Measurements from ENCODE around the gene ARID1B. TPM values are rescaled to one million over a fixed set of nuclear protein-coding genes. Genes with fewer than 3 reads are reported as not detected.

ARID1B gene
- total and polyA plus RNA-seq, 10 of the 15 experiments (the other 5 are each of a cell fraction or from before 2014, with no cell fraction given) = 24.7 to 133 (median 54.6) TPM

DNA sequence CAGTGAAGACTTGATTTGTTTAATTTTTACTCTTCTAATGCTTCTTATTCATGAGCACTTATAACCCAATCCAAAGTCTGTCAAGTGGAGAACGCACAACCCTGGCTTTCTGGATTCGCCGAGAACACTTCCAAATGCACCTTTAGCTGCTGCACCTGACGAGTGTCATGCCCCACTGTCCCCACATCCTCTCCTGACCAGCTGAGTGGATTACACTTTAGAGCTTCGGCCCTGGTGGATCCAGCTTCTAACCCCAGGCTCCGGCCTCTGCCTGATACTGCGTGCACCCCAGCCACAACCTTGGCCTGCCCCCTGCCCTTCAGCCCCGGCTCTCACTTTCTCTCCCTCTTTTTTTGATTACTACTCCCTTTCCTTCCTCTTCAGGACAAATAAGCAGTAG is 287.3 kb downstream of the ARID1B start:
- CTCF ChIA-PET = interaction anchor here (1.0 kb wide), 1 partner anchor 10 kb away, joined by 3 read pairs; no protein-coding TSS in a partner anchor
- H4K20me1 ChIP-seq (ENCODE audit: control insufficient read depth, insufficient read depth) = peaks cover 9% of the 10 kb centered on the region; the same call in 1 of the 2 replicates
- peaks cover 15% of the 10 kb centered on the region for H3K4me1 ChIP-seq (ENCODE audit: control insufficient read depth, insufficient read depth, low read length)
- ATAC-seq (no peak), FAIRE-seq (no peak), DNase-seq (ENCODE audit: low read depth, low spot score) (no peak)
- no peak overlapping the region for H3K27ac ChIP-seq (ENCODE audit: control insufficient read depth, insufficient read depth)
- no TSS peak for BruUV-seq (replicated peaks)
- RAD21 ChIA-PET (ENCODE audit: unreplicated experiment) = no interaction called here
- H3K79me2 ChIP-seq (ENCODE audit: control insufficient read depth, insufficient read depth, low read length) = peaks cover 4% of the 10 kb centered on the region
- WGBS (ENCODE audit: insufficient coverage, insufficient replicate concordance, low lambda C conversion rate, missing lambda C conversion rate) = 90% methylated on average over 8 of the region's 8 CpGs
- H2AFZ ChIP-seq (ENCODE audit: control insufficient read depth, low read depth, low read length) = no peak overlapping the region
- POLR2A ChIA-PET = no interaction called here
- no peak overlapping the region for H3K4me3 ChIP-seq
- in situ Hi-C loops (cut with MboI) = no loop called here
- H3K9ac ChIP-seq (ENCODE audit: control insufficient read depth, insufficient read depth, low read length) = no peak overlapping the region
- SMC1A ChIA-PET (ENCODE audit: uncharacterized antibody, unreplicated experiment) = interaction anchor here (0.9 kb wide), 1 partner anchor 22 kb away, joined by 3 read pairs; no protein-coding TSS in a partner anchor
- TF ChIP-seq HDAC2 (IDR thresholded peaks at IDR 0.05) (no peak), RFX5 (IDR thresholded peaks at IDR 0.05; ENCODE audit: low read depth, low read length) (no peak), PAX8 (IDR thresholded peaks at IDR 0.05) (no peak), YY1 (IDR thresholded peaks at IDR 0.05; ENCODE audit: low read depth, low read length) (no peak), TCF7 (IDR thresholded peaks at IDR 0.05; ENCODE audit: borderline replicate concordance) (no peak), MTA3 (IDR thresholded peaks at IDR 0.05; ENCODE audit: borderline replicate concordance, low read length) (no peak), SUPT20H (IDR thresholded peaks at IDR 0.05; ENCODE audit: borderline replicate concordance, control insufficient read depth, low read depth, low read length) (no peak), DPF2 (IDR thresholded peaks at IDR 0.05) (no peak), CBFB (IDR thresholded peaks at IDR 0.05; ENCODE audit: low read depth) (no peak), CBX3 (IDR thresholded peaks at IDR 0.05; ENCODE audit: borderline replicate concordance, low read depth) (no peak)
- TF ChIP-seq, protein P1, sequence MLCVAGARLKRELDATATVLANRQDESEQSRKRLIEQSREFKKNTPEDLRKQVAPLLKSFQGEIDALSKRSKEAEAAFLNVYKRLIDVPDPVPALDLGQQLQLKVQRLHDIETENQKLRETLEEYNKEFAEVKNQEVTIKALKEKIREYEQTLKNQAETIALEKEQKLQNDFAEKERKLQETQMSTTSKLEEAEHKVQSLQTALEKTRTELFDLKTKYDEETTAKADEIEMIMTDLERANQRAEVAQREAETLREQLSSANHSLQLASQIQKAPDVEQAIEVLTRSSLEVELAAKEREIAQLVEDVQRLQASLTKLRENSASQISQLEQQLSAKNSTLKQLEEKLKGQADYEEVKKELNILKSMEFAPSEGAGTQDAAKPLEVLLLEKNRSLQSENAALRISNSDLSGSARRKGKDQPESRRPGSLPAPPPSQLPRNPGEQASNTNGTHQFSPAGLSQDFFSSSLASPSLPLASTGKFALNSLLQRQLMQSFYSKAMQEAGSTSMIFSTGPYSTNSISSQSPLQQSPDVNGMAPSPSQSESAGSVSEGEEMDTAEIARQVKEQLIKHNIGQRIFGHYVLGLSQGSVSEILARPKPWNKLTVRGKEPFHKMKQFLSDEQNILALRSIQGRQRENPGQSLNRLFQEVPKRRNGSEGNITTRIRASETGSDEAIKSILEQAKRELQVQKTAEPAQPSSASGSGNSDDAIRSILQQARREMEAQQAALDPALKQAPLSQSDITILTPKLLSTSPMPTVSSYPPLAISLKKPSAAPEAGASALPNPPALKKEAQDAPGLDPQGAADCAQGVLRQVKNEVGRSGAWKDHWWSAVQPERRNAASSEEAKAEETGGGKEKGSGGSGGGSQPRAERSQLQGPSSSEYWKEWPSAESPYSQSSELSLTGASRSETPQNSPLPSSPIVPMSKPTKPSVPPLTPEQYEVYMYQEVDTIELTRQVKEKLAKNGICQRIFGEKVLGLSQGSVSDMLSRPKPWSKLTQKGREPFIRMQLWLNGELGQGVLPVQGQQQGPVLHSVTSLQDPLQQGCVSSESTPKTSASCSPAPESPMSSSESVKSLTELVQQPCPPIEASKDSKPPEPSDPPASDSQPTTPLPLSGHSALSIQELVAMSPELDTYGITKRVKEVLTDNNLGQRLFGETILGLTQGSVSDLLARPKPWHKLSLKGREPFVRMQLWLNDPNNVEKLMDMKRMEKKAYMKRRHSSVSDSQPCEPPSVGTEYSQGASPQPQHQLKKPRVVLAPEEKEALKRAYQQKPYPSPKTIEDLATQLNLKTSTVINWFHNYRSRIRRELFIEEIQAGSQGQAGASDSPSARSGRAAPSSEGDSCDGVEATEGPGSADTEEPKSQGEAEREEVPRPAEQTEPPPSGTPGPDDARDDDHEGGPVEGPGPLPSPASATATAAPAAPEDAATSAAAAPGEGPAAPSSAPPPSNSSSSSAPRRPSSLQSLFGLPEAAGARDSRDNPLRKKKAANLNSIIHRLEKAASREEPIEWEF (IDR thresholded peaks at IDR 0.05; ENCODE audit: insufficient replicate concordance, low read depth, low read length) = no peak
- TF ChIP-seq, protein P2, sequence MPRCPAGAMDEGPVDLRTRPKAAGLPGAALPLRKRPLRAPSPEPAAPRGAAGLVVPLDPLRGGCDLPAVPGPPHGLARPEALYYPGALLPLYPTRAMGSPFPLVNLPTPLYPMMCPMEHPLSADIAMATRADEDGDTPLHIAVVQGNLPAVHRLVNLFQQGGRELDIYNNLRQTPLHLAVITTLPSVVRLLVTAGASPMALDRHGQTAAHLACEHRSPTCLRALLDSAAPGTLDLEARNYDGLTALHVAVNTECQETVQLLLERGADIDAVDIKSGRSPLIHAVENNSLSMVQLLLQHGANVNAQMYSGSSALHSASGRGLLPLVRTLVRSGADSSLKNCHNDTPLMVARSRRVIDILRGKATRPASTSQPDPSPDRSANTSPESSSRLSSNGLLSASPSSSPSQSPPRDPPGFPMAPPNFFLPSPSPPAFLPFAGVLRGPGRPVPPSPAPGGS (IDR thresholded peaks at IDR 0.05; ENCODE audit: borderline replicate concordance, insufficient read depth, low read depth, low read length, poor library complexity, severe bottlenecking) = no peak
- TF ChIP-seq, protein P3, sequence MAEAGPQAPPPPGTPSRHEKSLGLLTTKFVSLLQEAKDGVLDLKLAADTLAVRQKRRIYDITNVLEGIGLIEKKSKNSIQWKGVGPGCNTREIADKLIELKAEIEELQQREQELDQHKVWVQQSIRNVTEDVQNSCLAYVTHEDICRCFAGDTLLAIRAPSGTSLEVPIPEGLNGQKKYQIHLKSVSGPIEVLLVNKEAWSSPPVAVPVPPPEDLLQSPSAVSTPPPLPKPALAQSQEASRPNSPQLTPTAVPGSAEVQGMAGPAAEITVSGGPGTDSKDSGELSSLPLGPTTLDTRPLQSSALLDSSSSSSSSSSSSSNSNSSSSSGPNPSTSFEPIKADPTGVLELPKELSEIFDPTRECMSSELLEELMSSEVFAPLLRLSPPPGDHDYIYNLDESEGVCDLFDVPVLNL (IDR thresholded peaks at IDR 0.05; ENCODE audit: low read depth, low read length) = no peak
- peaks cover 0 to 2% of the 10 kb centered on the region in 2 experiments; a peak in 3 of 4 replicates for H3K36me3 ChIP-seq (ENCODE audit: control insufficient read depth in 2 of 2, insufficient read depth in 2 of 2, low read length in 1 of 2)
- no peaks in the 10 kb centered on the region for H3K9me3 ChIP-seq (replicated peaks; ENCODE audit: control insufficient read depth, insufficient read depth, low read length)
- intact Hi-C loops (cut with micrococcal nuclease; ENCODE audit: unreplicated experiment) = no loop called here
- H3K27me3 ChIP-seq (replicated peaks in 1 of 2; ENCODE audit: control insufficient read depth in 2 of 2, insufficient read depth in 2 of 2, low read length in 1 of 2) = no peaks in the 10 kb centered on the region
- no peak overlapping the region for H3K4me2 ChIP-seq (ENCODE audit: control insufficient read depth, insufficient read depth)

Data from GM12878 (cell line).